ENCODE data around the gene CTTN. TPM values are rescaled to one million over a fixed set of nuclear protein-coding genes. Genes with fewer than 3 reads are reported as not detected.

CTTN gene
- total RNA-seq, 1 donor from 2014 or later: 296 TPM

DNA sequence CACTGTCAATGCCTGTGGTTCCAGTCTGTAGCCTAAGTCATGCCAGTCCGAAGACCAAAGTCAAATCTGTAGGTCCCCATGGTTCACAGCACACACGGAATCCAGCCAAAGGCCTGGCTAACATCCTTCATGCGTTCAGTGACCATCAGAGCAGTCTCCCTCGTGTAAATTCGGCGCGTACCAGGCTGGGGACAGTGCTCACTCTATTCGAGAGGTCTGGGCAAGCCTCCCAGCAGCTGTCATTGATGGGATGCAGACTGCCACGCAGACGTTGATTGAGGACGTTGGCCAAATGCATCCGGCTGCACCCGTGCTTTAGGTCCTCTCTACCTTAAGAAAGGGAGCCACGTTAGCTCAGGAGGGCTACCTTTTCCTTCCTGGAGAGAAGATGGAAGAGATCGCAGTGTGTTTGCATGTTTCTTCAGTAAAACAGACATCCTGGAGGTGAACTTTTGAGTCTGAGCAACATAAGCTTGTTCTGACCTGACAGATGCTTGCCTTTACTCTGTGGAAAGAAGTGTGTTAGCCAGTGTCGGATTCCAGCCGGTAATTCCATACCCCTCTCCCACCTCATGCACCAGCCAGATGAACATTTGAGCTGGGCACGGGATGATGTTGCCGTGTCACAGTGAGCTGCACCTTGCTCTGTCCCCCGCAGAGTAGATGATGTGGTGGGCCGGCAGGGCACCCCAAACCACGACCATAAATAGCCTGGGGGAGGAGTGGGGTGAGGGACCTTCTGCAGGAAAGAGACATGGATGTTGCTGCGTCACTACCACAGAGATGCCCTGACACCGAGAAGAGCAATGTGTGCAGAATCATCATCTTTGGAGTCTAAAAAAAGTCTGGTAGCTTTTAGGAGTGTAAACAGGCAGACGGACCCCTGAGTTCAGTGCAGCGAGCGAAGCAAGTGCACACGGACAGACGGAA lies 12.2 kb downstream of the CTTN start:
- TF ChIP-seq, protein P1, sequence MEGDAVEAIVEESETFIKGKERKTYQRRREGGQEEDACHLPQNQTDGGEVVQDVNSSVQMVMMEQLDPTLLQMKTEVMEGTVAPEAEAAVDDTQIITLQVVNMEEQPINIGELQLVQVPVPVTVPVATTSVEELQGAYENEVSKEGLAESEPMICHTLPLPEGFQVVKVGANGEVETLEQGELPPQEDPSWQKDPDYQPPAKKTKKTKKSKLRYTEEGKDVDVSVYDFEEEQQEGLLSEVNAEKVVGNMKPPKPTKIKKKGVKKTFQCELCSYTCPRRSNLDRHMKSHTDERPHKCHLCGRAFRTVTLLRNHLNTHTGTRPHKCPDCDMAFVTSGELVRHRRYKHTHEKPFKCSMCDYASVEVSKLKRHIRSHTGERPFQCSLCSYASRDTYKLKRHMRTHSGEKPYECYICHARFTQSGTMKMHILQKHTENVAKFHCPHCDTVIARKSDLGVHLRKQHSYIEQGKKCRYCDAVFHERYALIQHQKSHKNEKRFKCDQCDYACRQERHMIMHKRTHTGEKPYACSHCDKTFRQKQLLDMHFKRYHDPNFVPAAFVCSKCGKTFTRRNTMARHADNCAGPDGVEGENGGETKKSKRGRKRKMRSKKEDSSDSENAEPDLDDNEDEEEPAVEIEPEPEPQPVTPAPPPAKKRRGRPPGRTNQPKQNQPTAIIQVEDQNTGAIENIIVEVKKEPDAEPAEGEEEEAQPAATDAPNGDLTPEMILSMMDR (IDR thresholded peaks at IDR 0.05; ENCODE audit: partially characterized antibody, unreplicated experiment): no peak
- Mint-ChIP-seq H3K9me3 (ENCODE audit: unreplicated experiment) (peaks cover 5% of the 10 kb centered on the region), H3K4me1 (ENCODE audit: low read depth, unreplicated experiment) (no peaks in the 10 kb centered on the region), H3K27me3 (ENCODE audit: unreplicated experiment) (no peaks in the 10 kb centered on the region), H3K27ac (ENCODE audit: unreplicated experiment) (no peak overlapping the region), H3K36me3 (ENCODE audit: unreplicated experiment) (peaks cover 3% of the 10 kb centered on the region), H3K4me3 (ENCODE audit: unreplicated experiment) (no peak overlapping the region)
- DNase-seq: no peak

DNA sequence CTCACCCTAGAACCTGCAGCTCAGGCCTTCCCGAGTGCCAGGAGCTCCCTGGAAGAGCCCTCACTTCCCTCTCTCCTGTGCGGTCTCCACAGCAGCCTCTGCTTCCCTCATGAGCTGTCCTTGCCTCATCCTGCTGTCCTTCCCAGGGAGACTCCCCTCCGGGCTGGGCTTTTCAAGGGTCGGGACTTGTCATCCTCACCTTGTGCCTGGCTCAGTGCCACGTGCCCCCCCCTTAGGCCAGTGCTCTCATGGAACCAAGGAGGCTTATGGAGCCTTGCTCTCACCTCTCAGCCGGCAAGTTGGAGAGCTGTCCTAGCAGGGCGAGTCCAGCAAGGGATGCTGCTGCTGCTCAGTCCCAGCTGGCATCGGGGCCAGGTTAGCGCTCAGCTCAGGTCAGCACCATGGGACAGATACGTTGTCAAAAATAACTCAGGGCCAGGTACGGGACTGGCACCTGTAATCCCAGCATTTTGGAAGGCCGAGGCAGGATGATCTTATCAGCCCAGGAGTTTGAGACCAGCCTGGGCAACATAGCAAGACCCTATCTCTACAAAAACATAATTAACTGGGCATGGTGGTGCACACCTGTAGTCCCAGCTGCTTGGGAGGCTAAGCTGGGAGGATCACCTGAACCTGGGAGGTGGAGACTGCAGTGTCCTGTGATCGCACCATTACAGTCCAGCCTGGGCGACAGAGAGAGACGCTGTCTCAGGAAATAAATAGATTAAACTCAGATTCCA lies 13.6 kb downstream of the CTTN start:
- DNase-seq: no peak
- Mint-ChIP-seq H3K9me3 (ENCODE audit: unreplicated experiment) (peaks cover 5% of the 10 kb centered on the region), H3K36me3 (ENCODE audit: unreplicated experiment) (peaks cover 3% of the 10 kb centered on the region), H3K4me1 (ENCODE audit: low read depth, unreplicated experiment) (no peaks in the 10 kb centered on the region), H3K27me3 (ENCODE audit: unreplicated experiment) (no peaks in the 10 kb centered on the region), H3K4me3 (ENCODE audit: unreplicated experiment) (no peak overlapping the region), H3K27ac (ENCODE audit: unreplicated experiment) (peak overlapping the region; percentile 38)
- TF ChIP-seq, protein P1 (IDR thresholded peaks at IDR 0.05; ENCODE audit: partially characterized antibody, unreplicated experiment): no peak

DNA sequence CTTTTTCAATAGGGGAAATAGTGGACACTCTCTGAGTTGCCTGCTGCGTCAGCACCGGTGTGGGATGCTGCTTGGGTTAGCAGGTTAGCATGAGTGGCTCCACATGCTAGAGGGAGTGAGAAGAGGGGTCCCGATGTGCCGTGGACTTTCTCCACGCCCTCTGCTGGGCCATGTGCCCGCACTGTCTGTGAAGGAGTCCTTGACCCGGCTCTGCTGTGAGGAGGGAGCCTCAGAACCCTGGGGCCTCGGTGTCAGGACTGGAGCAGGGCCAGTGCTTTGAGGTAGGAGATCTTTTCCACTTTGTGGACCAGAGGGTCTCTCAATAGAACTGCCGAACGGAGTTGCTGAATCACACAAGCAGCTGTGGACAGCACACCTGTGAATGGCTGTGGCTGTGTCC lies 14.8 kb downstream of the CTTN start:
- DNase-seq: no peak
- TF ChIP-seq, protein P1 (IDR thresholded peaks at IDR 0.05; ENCODE audit: partially characterized antibody, unreplicated experiment): no peak
- no peaks in the 10 kb centered on the region for H3K27me3 Mint-ChIP-seq (ENCODE audit: unreplicated experiment)
- H3K4me1 Mint-ChIP-seq (ENCODE audit: low read depth, unreplicated experiment): no peaks in the 10 kb centered on the region
- peaks cover 5% of the 10 kb centered on the region for H3K9me3 Mint-ChIP-seq (ENCODE audit: unreplicated experiment)
- H3K4me3 Mint-ChIP-seq (ENCODE audit: unreplicated experiment): no peak overlapping the region
- no peak overlapping the region for H3K27ac Mint-ChIP-seq (ENCODE audit: unreplicated experiment)
- peaks cover 3% of the 10 kb centered on the region for H3K36me3 Mint-ChIP-seq (ENCODE audit: unreplicated experiment)

DNA sequence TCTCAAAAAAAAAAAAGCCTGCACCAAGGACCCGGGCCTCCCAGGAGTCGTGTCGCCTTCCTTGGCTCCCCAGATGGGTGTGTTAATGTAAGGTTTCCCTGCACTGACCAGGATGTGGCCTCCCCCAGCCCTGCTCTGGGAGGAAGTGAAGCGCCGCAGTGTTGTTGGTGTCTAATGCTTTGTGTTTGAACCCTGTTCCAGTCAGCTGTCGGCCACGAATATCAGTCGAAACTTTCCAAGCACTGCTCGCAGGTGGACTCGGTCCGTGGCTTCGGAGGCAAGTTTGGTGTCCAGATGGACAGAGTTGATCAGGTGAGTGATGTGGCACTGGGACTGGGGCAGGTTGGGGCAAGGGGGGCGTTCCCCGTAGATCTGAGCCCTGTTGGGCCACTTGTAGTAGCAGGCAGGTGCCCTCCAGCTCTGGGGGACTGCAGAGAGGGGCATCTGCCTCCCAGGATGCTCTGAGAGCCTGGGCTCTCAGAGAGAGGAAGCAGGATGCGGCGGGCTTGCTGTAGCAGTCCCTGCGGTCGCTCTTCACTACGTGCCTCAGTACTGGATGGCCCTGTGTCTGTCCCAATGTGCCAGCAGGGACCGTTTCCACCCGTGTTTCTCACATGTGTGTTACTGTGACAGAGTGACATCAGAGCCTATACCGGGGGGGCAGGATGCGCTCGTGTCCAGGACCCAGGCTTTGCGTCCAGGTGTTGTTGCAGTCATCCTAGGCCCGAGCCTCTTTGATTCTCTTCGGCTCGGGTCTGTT lies 16.2 kb downstream of the CTTN start:
- no peak overlapping the region for H3K27ac Mint-ChIP-seq (ENCODE audit: unreplicated experiment)
- H3K27me3 Mint-ChIP-seq (ENCODE audit: unreplicated experiment): no peaks in the 10 kb centered on the region
- DNase-seq: no peak
- TF ChIP-seq, protein P1 (IDR thresholded peaks at IDR 0.05; ENCODE audit: partially characterized antibody, unreplicated experiment): no peak
- H3K36me3 Mint-ChIP-seq (ENCODE audit: unreplicated experiment): peaks cover 3% of the 10 kb centered on the region
- no peaks in the 10 kb centered on the region for H3K4me1 Mint-ChIP-seq (ENCODE audit: low read depth, unreplicated experiment)
- H3K4me3 Mint-ChIP-seq (ENCODE audit: unreplicated experiment): no peak overlapping the region
- H3K9me3 Mint-ChIP-seq (ENCODE audit: unreplicated experiment): peaks cover 5% of the 10 kb centered on the region

Measured in glutamatergic neuron (in vitro differentiated cells).